Omental fat pad (tissue), 4 donors: ENCODE measurements around the gene AGAP1. TPM values are rescaled to one million over a fixed set of nuclear protein-coding genes. Genes with fewer than 3 reads are reported as not detected.

Experiments used
- ATAC-seq: fragments of 150-250 bp; one replicate; pipeline ENCODE4 v1.9.1; 2016; ENCODE audit warnings: mild to moderate bottlenecking, moderate library complexity; ENCODE audit not compliant: low FRiP score
- DNase-seq: peaks from one replicate; pipeline ENCODE4 v3.0.0-alpha.2; 2019; ENCODE audit warnings: low spot score
- CTCF ChIP-seq, 3 donors: fragments of 450-650 bp; IDR thresholded peaks; one replicate each; pipeline ENCODE4 v1.5.1; 2016 to 2017; ENCODE audit warnings: antibody characterized with exemption in 3 of 3, mild to moderate bottlenecking in 3 of 3, moderate library complexity in 2 of 3
- total RNA-seq, 4 donors: library from RNA; depleted of rRNA; stranded (reverse); fragments of >200 nt; gene quantifications; one replicate each; pipeline ENCODE4 v1.1.0, GENCODE V29; 2016

The AGAP1 gene
- total RNA-seq, 4 donors from 2014 or later, result 15.5 to 24.3 (median 16.2) TPM

GRCh38 chr2:235876099-235876679 is 382.3 kb downstream of the AGAP1 start:
- ATAC-seq, result no peak
- TF ChIP-seq CTCF (IDR thresholded peaks at IDR 0.05), result no peak
- no peak for DNase-seq

GRCh38 chr2:235877275-235877802 is 383.5 kb downstream of the AGAP1 start:
- DNase-seq (no peak), ATAC-seq (no peak)
- TF ChIP-seq CTCF (IDR thresholded peaks at IDR 0.05), result no peak

- ATAC-seq, result no peak
- no peak for DNase-seq
These were observed 385.3 kb downstream of the AGAP1 start for GRCh38 chr2:235879116-235879515.

GRCh38 chr2:235883675-235884074 is 389.8 kb downstream of the AGAP1 start:
- no peak for TF ChIP-seq CTCF (IDR thresholded peaks at IDR 0.05)
- ATAC-seq, result no peak
- DNase-seq, result no peak

More at GRCh38 chr2:235879116-235879515, 385.3 kb downstream of the AGAP1 start:
- no peak for TF ChIP-seq CTCF (IDR thresholded peaks at IDR 0.05)

- ATAC-seq, result no peak
- no peak for DNase-seq
- TF ChIP-seq CTCF (IDR thresholded peaks at IDR 0.05), result no peak
These were observed 395.4 kb downstream of the AGAP1 start for GRCh38 chr2:235889302-235889630.

- TF ChIP-seq CTCF (IDR thresholded peaks at IDR 0.05), result no peak
- no peak for ATAC-seq
- DNase-seq, result no peak
These were observed 399.4 kb downstream of the AGAP1 start for GRCh38 chr2:235893129-235893698.

- ATAC-seq (no peak), DNase-seq (no peak)
- TF ChIP-seq CTCF (IDR thresholded peaks at IDR 0.05), result no peak
These were observed 401.0 kb downstream of the AGAP1 start for GRCh38 chr2:235894839-235895238.
